GM12801 (cell line): ENCODE measurements around the gene CIB1.

Experiments
- TF ChIP-seq, protein P1 (sequence below): IDR thresholded peaks from one replicate; pipeline ENCODE4 v1.5.1; 2011; ENCODE audit warnings: control low read depth; ENCODE audit not compliant: insufficient read length; ENCODE audit errors: extremely low read depth

CIB1 gene

DNA sequence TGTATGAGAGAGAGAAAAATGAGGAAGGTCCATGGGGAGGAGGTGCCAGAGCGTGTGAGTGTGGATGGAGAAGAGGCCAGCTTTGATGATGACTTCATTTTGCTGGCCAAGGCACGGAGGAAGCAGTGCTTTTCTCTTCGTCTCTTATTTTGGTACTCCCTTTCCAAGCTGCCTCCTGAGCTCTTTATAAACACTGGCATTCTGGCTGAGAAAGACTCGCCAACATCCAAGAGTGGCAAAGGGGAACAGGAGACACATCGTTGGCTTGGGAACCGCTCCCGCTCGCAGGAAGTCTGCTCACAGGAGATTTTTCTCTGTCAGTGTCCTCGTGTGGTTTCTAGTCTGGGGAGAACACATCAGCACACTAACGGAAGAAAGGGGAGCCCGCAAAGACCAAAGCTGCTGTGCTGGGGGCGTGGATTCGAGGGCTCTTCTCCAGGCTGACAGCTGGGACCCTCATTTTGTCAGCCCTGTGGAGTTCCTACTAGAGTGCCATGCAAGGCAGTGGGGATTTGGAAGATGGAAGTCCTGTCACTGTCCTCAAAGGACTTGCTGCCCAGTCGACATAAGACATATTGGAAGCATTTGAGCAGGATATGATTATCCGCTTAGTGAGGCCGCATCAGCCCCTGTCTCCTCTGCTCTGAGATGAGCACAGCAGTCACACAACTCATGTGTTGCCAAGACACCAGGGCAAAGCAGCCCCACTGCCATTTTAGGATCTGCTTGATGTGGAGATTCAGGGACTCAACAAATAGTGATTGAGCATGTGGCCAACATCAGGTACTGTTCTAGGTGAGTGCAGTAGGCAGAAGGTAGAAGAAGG is 40.6 kb downstream of the CIB1 start:
- TF ChIP-seq, protein P1, sequence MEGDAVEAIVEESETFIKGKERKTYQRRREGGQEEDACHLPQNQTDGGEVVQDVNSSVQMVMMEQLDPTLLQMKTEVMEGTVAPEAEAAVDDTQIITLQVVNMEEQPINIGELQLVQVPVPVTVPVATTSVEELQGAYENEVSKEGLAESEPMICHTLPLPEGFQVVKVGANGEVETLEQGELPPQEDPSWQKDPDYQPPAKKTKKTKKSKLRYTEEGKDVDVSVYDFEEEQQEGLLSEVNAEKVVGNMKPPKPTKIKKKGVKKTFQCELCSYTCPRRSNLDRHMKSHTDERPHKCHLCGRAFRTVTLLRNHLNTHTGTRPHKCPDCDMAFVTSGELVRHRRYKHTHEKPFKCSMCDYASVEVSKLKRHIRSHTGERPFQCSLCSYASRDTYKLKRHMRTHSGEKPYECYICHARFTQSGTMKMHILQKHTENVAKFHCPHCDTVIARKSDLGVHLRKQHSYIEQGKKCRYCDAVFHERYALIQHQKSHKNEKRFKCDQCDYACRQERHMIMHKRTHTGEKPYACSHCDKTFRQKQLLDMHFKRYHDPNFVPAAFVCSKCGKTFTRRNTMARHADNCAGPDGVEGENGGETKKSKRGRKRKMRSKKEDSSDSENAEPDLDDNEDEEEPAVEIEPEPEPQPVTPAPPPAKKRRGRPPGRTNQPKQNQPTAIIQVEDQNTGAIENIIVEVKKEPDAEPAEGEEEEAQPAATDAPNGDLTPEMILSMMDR = no peak

DNA sequence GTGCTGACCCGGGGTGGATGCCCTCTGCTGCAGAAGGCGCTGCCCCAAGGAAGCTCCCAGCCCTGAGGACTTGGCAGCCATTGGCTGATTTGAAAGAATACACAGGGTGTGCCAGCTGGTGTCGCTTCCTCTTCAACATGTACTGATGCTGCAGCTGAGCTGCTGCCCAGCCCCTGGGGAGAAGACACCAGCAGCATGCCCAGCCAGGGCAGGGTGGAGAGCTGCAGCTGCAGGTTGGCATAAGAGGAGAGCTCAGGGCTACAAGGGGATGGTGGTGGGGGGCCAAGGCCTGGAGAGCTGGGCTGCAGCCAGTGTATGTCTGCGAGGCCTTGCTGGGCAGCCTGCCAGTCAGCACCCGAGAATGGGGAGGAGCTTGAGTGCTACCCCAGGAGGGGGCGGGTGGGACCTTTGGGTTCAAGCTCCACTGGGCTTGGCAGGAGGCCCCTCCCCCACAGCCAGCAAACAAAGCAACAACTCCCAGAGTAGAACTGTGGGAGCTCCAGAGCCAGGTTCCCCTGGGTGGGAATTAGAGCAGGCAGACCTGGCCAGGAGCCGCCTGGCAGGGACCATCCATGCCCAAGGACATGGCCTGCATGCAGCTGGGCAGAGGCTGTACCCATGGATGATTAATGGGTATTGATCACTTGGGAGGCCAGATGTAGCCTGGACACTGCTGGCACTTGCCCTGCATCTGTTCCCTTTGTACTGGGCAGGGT is 41.8 kb downstream of the CIB1 start:
- TF ChIP-seq, protein P1 = no peak

DNA sequence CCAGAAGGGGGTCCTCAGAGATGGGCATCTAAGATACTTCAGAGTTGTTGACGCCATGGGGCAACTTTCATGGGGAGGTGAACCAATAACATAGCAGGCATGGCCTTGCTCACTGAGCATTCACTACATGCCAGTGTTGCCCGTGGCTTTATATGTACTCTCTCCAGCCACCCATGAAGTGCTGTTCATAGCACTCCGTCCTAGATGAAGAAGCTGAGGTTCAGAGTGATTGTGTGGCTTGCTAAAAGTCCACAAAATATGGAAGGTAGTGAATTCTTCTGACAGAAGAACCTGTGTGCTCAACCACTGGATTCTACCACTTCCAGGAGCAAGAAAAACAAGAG is 42.4 kb downstream of the CIB1 start:
- TF ChIP-seq, protein P1 = no peak

DNA sequence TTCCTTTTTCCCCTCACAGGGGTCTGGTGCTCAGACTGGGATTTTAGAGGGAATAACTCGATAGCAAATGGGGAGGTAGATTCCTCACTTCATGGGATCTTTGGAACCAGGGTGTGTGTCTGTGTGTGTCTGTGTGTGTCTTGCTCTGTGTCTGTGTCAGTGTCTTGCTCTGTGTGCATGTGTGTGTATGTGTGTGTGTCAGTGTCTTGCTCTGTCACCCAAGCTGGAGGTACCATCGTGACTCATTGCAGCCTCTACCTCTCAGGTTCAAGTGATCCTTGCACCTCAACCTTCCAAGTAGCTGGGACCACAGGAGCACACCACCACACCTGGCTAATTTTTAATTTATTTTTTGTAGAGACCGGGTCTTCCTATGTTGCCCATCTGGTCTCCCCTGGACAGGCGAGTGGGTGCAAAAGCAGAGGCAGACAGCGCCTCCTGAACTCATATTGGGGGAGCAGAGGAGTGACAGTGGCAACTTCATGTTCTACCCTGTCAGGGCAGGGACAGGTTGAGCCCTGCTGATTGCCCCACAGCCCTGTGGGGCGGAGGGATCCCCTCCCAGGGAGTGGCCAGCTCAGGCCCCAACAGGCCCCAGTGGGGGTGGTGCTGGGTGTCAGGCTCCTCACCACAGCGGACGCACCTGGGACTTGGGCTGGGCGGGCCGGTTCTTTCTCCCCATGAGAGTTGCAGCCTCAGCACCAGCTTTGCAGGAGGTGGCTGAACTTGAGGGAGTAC is 43.0 kb downstream of the CIB1 start:
- TF ChIP-seq, protein P1 = no peak

DNA sequence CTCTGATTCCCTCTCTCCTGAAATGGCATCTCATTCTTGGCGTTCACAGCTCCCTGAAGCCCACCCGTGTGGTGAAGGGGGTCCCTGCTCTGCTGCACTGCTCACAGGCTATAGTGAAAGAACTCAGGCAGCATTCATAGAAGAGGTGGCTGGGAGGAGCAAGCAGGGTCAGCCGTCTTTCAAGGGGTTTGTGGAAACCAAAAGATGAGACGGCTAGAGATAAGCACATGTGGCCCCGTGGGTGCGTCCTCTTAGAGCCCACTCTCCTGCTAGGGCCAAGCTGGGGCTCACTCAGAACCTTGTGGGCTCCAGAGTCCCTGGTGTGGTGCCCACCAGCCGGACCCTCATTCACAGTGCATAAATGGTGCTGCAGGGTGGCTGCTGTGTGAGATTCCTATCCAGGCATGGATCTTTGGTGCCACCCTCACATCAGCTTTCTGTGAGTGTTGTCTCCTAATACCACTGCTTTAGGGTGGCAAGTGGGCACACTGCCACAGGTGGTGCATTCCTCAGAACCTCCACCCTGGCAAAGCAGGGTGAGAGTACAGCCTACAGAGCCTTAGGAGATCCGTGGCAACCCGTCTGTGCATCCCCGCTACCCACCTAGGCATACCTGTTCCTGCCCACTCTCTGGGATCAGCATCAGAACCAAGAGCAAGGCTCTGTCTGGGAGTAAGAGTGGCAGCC is 43.8 kb downstream of the CIB1 start:
- TF ChIP-seq, protein P1 = no peak

DNA sequence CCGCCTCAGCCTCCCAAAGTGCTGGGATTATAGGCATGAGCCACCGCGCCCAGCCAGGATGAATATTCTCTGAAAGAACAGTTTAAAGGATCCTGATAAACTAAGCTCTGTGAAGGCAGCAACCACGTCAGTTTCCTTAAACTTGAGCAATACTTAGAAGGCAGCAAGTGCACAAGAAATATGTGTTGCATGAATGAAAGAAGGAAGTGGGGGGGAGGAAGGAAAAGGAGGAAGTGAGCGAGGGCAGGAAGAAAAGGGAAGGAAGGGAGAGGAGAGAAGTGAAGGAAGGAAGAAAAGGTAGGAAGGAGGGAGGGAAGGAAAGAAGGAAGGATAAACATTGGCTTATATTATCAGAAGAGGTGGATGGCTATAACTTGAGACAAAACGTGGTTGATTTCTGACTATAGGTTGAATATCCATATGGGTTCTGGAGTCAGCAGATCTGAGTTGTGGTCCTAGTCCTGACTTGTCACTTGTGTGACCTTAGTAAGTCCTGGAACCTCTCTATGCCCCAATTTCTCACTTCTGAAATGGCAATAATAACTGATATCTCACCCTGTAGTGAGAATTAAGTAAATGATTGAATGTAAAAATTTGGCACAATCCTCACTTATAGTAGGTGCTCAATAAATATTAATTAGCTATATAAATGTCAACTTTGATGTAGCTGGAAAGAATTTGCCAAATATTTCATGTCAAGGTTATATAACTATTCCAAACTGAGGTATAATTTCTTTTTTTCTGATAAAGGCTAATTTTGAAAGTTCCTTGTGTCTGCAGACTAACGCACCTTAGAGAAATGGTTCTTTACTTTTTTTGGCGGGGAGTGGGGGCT is 44.6 kb downstream of the CIB1 start:
- TF ChIP-seq, protein P1 = no peak
